Activated naive CD4-positive, alpha-beta T cell treated with anti-CD3 and anti-CD28 coated beads, Interleukin-2, amount 50 U/mL, for 72 hours (primary cell): Measurements from ENCODE around the gene TAF3. TPM values are rescaled to one million over a fixed set of nuclear protein-coding genes. Genes with fewer than 3 reads are reported as not detected.

Experiments
- ATAC-seq, 2 donors: fragments of 150-1000 bp; cut with Tn5 transposase; 2 replicates each; pipeline ENCODE4 v1.10.0; 2021; ENCODE audit warnings: mild to moderate bottlenecking in 2 of 2, moderate library complexity in 2 of 2
- DNase-seq, 2 donors: peaks; one replicate each; pipeline ENCODE4 v3.0.0; 2021 to 2022; ENCODE audit warnings: low spot score in 2 of 2
- H3K27ac Mint-ChIP-seq, 2 donors: one replicate each; pipeline ENCODE4 v1.8.0; 2022; ENCODE audit warnings: mild to moderate bottlenecking in 2 of 2, mixed read lengths in 2 of 2
- H3K36me3 Mint-ChIP-seq, 2 donors: one replicate each; pipeline ENCODE4 v1.8.0; 2022; ENCODE audit warnings: mixed read lengths in 2 of 2
- H3K9me3 Mint-ChIP-seq, 2 donors: one replicate each; pipeline ENCODE4 v1.8.0; 2022; ENCODE audit warnings: mixed read lengths in 2 of 2
- total RNA-seq, 2 donors: library from RNA; stranded (reverse); gene quantifications; one replicate each; pipeline ENCODE4 v1.2.3, GENCODE V29; 2022

The TAF3 gene
- total RNA-seq, 2 donors from 2014 or later: 12.0 to 16.8 TPM

DNA sequence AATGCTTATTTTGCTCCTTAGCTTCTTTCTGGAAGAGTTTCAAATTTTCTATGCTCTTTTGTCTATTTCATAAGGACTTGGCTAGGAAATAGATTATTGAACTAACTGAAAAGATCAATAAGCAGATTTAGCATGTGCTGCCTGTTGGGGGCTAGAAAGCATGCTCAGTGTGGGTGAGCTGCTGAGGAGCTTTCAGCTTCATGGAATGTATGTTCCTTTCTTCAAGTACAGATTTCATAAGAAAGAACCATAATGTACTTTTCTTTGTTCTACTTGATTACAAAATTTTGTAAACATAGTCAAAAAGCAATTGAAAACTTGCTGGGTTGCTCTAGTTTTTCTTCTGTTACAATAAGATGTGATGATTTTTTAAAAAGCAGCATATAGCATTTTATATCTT is 73.8 kb downstream of the TAF3 start:
- H3K36me3 Mint-ChIP-seq: peaks cover 5 to 6% of the 10 kb centered on the region in 2 donors
- H3K27ac Mint-ChIP-seq: no peak overlapping the region
- no peaks in the 10 kb centered on the region for H3K9me3 Mint-ChIP-seq
- ATAC-seq: no peak
- no peak for DNase-seq

DNA sequence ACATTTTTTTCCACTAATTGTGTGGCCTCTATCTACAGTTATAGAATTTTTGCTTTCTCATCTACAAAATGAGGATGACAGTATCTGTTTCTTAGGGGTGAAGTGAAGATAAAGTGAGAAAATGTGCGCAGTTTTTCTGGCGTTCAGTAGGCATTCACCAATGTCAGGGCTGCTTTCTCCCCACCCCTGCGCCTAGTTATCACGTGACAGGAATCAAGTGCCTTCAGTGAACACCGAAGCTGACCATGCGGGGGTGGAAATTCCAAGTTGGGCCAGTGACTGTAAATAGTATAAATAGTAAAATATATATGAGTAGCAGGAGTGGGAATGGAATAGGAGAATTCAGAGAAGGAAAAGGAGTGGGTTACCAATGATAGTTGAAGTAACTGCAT is 77.4 kb downstream of the TAF3 start:
- ATAC-seq: no peak
- no peak overlapping the region for H3K27ac Mint-ChIP-seq
- H3K9me3 Mint-ChIP-seq: peaks cover 0 to 5% of the 10 kb centered on the region in 2 donors
- no peak for DNase-seq
- peaks cover 14 to 18% of the 10 kb centered on the region in 2 donors for H3K36me3 Mint-ChIP-seq

DNA sequence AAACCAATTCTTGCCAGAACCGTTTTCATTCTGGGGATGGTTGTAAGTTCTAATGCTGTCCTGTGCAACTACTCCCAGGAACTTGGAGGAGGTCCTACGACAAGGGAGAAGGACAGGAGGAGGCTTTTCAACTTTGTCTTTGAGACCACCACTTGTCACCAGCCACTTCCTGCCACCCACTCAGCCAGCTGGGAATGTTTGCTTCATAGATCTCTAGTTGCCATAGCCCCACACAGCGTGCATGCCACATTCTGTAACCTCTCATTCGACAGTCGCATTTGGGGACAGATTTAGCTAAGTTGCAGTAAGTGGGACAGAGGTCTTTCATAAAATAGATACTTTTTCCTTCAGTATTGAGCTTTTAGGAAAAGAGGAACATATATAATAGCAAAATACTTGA is 78.0 kb downstream of the TAF3 start:
- peaks cover 14 to 18% of the 10 kb centered on the region in 2 donors for H3K36me3 Mint-ChIP-seq
- no peak overlapping the region for H3K27ac Mint-ChIP-seq
- DNase-seq: no peak
- H3K9me3 Mint-ChIP-seq: peaks cover 0 to 5% of the 10 kb centered on the region in 2 donors
- no peak for ATAC-seq

DNA sequence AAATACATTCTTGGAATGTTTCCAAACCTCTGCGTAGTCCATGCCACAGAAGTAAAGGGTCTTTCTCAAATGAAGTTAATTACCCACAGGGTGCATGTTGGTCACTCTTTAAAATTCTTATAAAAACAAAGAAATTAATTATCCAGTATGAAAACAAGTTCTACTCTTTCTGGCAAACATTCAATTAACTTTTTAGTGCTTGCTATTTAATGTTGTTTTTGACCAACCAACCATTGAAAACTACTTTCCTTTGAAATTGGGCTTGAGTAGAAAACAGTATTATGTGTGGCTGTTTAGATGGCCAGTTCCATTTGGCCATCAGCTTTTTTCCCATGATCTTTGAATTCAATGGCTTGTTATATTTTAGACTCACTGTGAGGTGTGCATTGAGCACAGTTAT is 83.0 kb downstream of the TAF3 start:
- ATAC-seq (no peak), DNase-seq (no peak)
- H3K9me3 Mint-ChIP-seq: peaks cover 0 to 5% of the 10 kb centered on the region in 2 donors
- H3K36me3 Mint-ChIP-seq: peaks cover 14 to 18% of the 10 kb centered on the region in 2 donors
- no peak overlapping the region for H3K27ac Mint-ChIP-seq

DNA sequence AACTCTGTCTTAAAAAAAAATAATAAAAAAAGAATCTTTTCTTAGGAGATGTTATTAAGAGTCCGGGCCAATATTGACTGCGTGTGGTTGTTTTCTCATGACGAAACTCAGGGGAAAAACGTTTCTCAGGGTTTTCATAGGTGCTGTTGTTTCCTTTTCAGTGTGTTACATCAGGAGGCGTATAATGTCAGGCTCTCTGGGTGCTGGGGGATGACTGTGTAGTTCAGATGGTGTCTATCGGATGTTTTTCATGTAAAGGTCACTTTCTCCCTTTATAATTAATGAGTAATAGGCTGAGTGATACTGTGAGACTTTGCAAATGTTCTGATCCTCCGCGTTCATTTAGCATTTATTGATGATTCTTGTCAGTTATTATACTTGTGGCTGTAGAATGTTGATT is 84.1 kb downstream of the TAF3 start:
- peaks cover 0 to 5% of the 10 kb centered on the region in 2 donors for H3K9me3 Mint-ChIP-seq

DNA sequence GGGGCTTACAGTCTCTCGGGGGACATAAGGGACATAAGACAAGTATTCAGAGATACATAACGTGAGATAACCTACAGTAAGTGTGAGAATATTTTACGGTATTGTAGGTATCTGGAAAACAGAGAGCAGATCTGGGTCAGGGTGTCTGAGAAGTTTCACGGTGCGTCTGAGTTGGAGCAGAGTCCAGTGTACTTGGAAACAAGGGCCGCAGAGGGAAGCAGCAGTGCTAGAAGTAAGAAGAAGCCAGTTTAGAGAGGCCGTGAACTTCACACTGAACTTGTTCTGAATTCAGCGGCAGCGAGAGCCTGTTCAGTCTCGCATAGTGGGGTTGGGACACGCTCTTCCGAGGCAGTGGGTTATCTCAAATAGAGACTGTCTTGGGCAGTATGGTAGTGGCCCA is 85.5 kb downstream of the TAF3 start:
- Mint-ChIP-seq H3K9me3 (no peaks in the 10 kb centered on the region), H3K36me3 (peaks cover under 1 to 6% of the 10 kb centered on the region in 2 donors), H3K27ac (no peak overlapping the region)
- DNase-seq (no peak), ATAC-seq (no peak)

More for the DNA sequence above, 84.1 kb downstream of the TAF3 start:
- no peak for DNase-seq
- ATAC-seq: no peak
- peaks cover 8 to 12% of the 10 kb centered on the region in 2 donors for H3K36me3 Mint-ChIP-seq
- no peak overlapping the region for H3K27ac Mint-ChIP-seq

DNA sequence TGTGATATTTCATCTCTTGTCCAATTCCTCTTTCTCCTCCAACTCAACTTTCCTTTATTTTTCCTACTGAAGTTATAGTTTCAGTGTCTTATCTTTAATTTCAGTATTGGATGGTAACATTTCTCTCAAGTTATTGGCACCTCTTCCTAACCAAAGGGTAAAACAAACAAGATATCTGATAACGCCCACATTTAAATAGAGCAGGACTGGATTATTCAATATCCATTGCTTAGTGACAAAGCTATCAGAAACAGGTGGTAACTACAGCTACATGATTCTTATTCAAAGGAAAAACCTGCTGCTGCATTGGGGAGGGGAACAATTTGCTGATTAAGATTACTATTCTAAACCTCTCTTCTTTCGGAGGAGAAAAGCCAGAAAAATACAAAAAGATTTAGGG is 87.8 kb downstream of the TAF3 start:
- Mint-ChIP-seq H3K9me3 (no peaks in the 10 kb centered on the region), H3K36me3 (no peaks in the 10 kb centered on the region), H3K27ac (no peak overlapping the region)
- DNase-seq (no peak), ATAC-seq (no peak)

DNA sequence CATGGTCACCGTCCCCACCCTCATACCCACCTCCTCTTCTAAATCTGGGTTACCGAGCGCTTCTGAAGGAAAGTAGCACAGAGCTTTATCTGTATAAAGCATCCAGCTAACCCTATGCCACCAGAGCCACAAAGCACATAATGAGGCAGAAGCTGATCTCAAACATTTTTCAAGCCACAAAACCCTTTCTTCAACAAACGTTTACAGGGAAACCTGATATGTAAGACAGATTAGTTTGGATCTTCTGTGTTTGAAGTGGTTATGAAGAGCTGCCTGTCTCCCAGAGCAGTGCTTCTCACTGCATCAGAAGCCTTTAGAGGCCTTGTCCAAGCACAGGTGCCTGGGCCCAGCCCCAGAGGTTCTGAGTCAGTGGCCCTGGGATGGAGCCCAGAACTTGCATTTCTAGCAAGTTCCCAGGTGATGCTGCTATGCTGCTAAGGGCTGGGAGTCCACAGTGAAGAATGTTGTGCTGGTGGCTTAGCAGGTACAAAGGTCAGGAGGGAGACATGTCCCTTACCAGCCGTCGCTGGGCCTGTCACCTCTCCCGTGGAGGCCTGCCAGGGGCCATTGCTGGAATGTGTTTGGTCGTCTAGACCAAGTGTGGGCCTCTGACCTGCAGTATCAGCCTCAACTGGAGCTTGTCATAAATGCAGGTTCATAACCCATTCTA is 90.4 kb downstream of the TAF3 start:
- H3K27ac Mint-ChIP-seq: no peak overlapping the region
- H3K9me3 Mint-ChIP-seq: no peaks in the 10 kb centered on the region
- H3K36me3 Mint-ChIP-seq: peaks cover 0 to 4% of the 10 kb centered on the region in 2 donors
- ATAC-seq: no peak
- DNase-seq: no peak

DNA sequence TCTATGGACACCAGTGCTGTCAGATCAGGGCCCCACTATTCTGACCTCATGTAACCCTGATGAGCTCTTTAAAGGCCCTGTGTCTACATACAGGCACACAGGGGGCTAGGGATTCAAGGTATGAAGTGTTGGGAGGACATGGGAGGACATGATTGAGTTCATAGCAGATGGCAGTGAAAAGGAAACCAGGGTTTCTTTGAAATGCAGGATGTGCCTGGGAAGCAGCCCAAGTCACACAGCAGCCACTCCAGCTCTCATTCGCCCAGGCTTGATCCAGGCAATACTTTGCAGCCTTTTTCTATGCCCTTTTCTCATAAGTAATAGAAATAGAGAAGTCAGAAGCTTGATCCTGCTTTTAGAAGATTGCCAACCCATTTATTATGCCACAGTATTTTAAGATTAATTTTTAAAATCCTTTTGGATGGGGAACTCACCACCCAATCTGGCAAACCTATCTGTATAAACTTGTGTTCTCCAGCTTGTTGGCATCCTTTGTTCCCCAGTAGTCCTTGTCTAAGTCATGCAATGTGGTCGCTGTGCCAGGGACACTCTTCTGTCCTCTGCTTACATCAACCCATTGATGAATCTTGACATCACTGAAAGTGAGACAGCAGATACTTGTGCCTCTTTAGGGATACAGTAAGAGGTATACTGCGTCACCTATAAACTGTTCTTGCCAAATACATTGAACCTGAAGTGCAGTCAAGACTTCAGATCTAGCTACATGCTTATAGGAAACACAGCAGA is 95.0 kb downstream of the TAF3 start:
- ATAC-seq (no peak), DNase-seq (no peak)
- Mint-ChIP-seq H3K27ac (no peak overlapping the region), H3K9me3 (no peaks in the 10 kb centered on the region), H3K36me3 (peaks cover 0 to 4% of the 10 kb centered on the region in 2 donors)

DNA sequence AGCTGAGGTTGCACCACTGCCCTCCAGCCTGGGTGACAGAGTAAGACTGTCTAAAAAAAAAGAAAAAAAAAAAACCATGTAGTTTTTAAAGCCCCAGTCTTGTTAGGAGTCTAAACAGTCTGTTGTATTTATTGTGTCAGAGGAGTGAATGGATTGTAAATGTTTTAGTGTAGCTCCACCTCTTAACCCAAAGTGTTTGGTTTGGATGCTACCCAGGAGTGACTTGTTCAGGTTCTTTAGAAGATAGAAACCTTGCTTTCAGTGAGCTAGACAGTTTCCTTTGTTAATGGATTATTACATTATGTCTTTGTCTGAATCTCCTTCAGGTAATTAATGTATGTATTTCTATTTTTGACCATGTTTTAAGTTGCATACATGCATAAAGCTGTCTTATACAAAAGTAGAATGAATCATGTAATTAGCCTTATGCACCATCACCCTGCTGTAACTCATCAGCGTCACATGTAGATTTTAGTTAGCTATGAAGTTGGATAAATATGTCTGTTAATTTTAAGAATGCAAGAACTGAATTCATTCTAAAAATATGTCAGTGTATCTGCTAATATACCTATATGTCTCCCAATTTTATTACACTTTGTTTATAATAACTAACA is 97.7 kb downstream of the TAF3 start:
- peaks cover 0 to 4% of the 10 kb centered on the region in 2 donors for H3K36me3 Mint-ChIP-seq
- DNase-seq (no peak), ATAC-seq (no peak)
- no peak overlapping the region for H3K27ac Mint-ChIP-seq
- no peaks in the 10 kb centered on the region for H3K9me3 Mint-ChIP-seq

DNA sequence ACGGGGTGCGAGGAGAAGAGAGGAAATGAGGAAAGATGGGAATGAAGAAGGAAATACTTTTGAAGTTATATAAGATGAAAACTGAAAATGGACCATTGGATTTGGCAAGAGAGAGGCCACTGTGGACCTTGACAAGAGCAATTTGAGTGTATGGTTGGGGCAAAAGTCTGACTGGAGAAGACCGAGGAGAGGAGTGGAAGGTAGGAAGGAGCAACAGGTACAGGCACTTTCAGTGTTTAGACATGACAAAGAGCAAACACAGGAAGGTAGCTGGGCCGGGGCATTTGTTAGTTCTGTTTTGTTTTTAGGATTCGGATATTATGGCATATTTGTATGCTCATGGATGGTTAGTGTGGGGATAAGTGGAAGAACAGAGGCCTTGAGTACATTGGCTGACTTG is 99.4 kb downstream of the TAF3 start:
- no peak for DNase-seq
- no peak for ATAC-seq
- Mint-ChIP-seq H3K9me3 (no peaks in the 10 kb centered on the region), H3K27ac (no peak overlapping the region), H3K36me3 (no peaks in the 10 kb centered on the region)

DNA sequence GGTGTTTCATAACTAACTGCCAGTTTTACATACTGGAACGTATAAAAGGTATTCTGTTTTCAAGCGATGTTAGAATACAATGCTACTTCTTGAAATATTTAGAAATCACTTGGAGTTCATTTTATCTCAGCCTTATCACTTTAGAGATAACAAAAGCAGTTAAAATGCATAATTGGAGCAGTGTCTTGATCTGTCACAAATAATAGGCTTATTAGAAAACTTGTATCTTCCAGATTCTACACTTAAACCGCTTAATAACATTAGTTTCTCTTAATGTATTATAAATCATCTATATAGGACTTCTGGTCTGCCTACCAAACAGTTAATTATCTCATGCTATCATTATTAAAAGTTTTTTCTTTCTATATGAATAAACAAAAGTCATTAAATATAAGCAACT is 104.4 kb downstream of the TAF3 start:
- ATAC-seq: no peak
- Mint-ChIP-seq H3K9me3 (no peaks in the 10 kb centered on the region), H3K27ac (no peak overlapping the region), H3K36me3 (no peaks in the 10 kb centered on the region)
- no peak for DNase-seq

DNA sequence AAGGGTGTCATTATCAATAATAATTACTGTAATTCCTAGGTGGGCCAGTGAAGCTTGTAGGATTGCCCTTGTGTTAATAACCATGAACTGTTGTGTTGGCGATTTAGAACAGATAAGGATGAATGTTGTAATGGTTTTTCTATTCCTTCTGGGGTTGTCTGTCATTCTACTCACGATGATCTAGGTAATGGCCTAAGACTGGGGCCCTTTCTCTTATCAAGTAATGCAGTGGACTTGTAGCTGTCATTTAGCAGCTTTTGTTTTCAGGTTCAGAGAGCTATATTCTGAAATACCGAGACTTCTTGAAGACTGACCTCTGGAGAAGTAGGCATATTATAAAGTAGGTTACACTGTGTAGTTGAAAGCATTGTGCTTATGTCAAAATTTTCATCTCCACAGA is 110.2 kb downstream of the TAF3 start:
- Mint-ChIP-seq H3K9me3 (no peaks in the 10 kb centered on the region), H3K27ac (no peak overlapping the region), H3K36me3 (no peaks in the 10 kb centered on the region)
- DNase-seq (no peak), ATAC-seq (no peak)

DNA sequence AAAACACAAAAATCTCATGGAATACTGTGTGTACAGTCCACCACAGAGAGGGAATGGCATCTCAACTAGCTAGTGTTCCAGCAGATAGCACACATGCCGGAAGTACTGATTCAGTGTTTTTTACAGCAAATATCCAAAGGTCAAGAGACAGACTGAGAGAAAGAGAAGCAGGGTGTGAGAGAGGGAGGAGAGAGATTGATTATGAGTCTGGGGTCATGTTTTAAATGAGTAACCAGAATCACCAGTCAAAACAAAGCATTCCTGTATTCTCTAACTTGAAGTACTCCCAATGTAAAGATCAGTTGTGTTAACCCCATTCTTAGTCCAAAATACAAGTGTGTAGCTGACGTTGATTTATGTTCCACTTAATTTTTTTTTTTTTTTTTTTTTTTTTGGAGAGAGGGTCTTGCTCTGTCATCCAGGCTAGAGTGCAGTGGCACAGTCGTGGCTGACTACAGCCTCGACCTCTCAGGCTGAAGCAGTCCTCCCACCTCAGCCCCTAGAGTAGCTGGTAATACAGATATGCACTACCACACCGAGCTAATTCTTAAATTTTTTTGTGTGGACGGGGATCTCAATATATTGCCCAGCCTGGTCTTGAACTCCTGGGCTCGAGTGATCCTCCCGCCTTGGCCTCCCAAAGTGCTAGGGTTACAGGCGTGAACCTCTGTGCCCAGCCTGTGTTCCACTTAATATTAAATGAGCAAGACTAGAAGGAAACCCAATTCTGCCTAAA is 114.2 kb downstream of the TAF3 start:
- peaks cover 0 to 2% of the 10 kb centered on the region in 2 donors for H3K9me3 Mint-ChIP-seq
- ATAC-seq (no peak), DNase-seq (no peak)
- peaks cover 17 to 18% of the 10 kb centered on the region in 2 donors for H3K36me3 Mint-ChIP-seq
- no peak overlapping the region for H3K27ac Mint-ChIP-seq

DNA sequence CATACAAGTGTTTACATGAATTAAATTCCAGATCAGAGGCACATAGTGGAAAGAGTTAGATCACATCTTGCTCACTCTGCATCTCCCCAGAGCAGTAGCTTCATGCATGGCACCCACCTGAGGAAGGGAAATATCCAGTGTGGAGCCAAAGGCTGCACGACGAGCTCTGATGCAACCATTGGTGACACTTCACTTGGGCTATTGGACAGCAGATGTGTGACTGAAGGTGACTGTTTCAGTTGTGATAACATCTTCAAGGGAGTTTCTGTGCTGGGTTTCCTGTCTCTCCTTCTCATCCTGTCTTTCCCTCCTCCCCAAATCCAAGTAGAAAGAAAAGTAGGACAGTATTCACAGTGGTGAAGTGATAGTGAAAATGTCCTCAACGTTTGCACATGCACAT is 115.0 kb downstream of the TAF3 start:
- Mint-ChIP-seq H3K27ac (no peak overlapping the region), H3K36me3 (peaks cover 23 to 25% of the 10 kb centered on the region in 2 donors), H3K9me3 (peaks cover 2 to 6% of the 10 kb centered on the region in 2 donors)
- DNase-seq: no peak
- no peak for ATAC-seq

DNA sequence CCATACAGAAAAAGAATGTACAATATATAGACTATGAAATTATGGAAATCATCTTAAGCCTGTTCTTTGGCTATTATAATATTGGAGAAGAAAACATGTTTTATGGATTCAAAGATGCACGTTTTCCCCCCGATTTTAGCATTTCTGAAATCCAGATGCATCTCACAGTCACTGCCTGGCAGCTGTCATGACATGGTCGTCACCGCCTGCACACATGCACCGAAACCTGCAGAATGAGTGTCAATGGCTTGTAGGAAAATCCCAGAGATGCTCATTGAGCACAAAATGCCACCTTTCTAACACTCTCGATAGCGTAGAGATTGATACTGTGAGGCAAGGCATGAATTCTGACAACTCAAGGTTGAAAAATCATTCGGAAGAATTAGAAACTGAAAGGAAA is 115.5 kb downstream of the TAF3 start:
- H3K9me3 Mint-ChIP-seq: peaks cover 7 to 11% of the 10 kb centered on the region in 2 donors

More for the DNA sequence above, 115.5 kb downstream of the TAF3 start:
- DNase-seq (no peak), ATAC-seq (no peak)
- Mint-ChIP-seq H3K36me3 (peaks cover 28 to 30% of the 10 kb centered on the region in 2 donors), H3K27ac (no peak overlapping the region)
